Measurements from ENCODE around the gene SLAMF8.
A peak's percentile ranks its signal among the peaks of the same experiment; 100 is the strongest.

The SLAMF8 gene

DNA sequence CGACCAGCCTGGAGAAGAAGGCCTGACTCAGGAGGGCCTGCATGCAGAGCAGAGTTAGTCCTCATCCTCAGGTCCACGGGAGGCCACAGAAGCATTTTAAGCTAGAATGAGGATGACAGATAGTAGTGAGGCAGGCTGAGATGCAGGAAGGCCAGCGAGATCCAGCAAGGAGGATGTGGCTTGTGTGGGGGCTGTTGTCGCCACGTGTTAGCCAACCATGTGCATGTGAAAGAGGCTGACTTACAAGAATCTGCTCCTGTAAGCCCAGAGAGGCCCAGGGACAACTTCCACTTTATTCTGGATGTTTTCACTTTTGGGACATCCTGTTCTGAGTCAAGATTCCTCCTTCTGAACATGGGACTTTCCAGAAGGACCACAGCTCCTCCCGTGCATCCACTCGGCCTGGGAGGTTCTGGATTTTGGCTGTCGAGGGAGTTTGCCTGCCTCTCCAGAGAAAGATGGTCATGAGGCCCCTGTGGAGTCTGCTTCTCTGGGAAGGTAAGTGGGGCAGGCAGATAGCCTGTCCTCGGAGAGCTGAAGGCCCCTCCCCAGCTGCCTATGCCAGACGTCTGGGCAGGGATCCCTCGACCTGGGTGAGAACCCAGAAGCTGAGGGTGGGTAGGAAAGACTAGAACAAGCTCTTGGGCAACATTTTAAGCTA is at the start of gene SLAMF8:
SLAMF8 (plus strand) TSS at position 433 of the 661 bp plus-strand sequence; CDS start at position 459, 26 bp downstream.
- peaks cover 36% of the 10 kb centered on the region for H3K4me1 Mint-ChIP-seq (ENCODE audit: low read depth)
- H3K9me3 Mint-ChIP-seq: no peaks in the 10 kb centered on the region
- H3K4me3 Mint-ChIP-seq: peak within 1 kb of the TSS; percentile 52
- H3K36me3 Mint-ChIP-seq (ENCODE audit: low read depth): peaks cover 2% of the 10 kb centered on the region
- peak within 1 kb of the TSS; percentile 62 for H3K27ac Mint-ChIP-seq
- DNase-seq (ENCODE audit: low spot score): peak; percentile 57
- peaks cover 20% of the 10 kb centered on the region for H3K27me3 Mint-ChIP-seq (ENCODE audit: low read depth)

DNA sequence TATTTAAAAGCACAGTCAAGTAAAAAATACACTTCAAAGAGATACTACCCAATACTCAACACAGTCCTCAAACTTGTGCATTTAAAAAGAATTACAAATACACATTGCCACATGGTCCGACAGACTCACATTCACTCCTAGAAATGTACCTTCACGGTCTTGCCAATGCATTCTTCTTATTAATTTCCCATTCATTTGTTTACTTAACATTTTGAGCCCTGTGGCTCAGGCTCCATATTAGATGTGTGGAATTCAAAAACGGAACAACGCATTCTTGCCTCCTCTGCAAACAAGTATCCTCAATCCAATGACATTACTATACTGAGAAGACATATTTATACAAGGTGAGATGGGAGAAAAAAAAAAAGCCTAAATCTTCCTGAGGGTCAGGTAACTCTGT is 48.4 kb upstream of the SLAMF8 start:
- H3K4me1 Mint-ChIP-seq (ENCODE audit: low read depth): peaks cover 9% of the 10 kb centered on the region
- H3K27me3 Mint-ChIP-seq (ENCODE audit: low read depth): peaks cover 23% of the 10 kb centered on the region
- H3K9me3 Mint-ChIP-seq: no peaks in the 10 kb centered on the region
- H3K4me3 Mint-ChIP-seq: no peak overlapping the region
- no peak overlapping the region for H3K27ac Mint-ChIP-seq
- no peak for DNase-seq (ENCODE audit: low spot score)
- H3K36me3 Mint-ChIP-seq (ENCODE audit: low read depth): no peaks in the 10 kb centered on the region

DNA sequence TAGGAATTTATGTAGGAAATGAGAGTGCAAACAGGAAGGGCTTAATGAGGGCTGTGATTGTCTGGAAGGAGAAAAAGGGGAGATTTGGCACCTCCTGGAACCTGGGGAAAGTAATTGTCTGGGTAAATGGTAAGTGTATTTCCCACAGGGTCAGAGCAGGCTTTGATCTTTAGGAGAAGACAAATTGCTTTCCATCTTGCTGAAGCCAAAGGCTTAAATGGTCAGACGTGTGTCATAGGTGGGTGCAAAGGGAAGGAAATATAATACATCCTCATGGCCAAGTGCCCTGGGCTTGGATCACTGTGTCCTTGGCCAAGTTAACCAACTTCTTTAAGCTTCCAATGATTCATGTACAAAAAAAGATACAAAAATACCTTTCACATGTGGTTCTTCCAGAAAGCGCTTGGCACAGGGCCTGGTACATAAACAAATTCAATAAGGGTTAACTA is 47.2 kb upstream of the SLAMF8 start:
- H3K9me3 Mint-ChIP-seq: no peaks in the 10 kb centered on the region
- H3K4me3 Mint-ChIP-seq: peak overlapping the region; percentile 80
- H3K4me1 Mint-ChIP-seq (ENCODE audit: low read depth): peaks cover 10% of the 10 kb centered on the region
- H3K36me3 Mint-ChIP-seq (ENCODE audit: low read depth): no peaks in the 10 kb centered on the region
- DNase-seq (ENCODE audit: low spot score): no peak
- H3K27ac Mint-ChIP-seq: no peak overlapping the region
- H3K27me3 Mint-ChIP-seq (ENCODE audit: low read depth): peaks cover 17% of the 10 kb centered on the region

DNA sequence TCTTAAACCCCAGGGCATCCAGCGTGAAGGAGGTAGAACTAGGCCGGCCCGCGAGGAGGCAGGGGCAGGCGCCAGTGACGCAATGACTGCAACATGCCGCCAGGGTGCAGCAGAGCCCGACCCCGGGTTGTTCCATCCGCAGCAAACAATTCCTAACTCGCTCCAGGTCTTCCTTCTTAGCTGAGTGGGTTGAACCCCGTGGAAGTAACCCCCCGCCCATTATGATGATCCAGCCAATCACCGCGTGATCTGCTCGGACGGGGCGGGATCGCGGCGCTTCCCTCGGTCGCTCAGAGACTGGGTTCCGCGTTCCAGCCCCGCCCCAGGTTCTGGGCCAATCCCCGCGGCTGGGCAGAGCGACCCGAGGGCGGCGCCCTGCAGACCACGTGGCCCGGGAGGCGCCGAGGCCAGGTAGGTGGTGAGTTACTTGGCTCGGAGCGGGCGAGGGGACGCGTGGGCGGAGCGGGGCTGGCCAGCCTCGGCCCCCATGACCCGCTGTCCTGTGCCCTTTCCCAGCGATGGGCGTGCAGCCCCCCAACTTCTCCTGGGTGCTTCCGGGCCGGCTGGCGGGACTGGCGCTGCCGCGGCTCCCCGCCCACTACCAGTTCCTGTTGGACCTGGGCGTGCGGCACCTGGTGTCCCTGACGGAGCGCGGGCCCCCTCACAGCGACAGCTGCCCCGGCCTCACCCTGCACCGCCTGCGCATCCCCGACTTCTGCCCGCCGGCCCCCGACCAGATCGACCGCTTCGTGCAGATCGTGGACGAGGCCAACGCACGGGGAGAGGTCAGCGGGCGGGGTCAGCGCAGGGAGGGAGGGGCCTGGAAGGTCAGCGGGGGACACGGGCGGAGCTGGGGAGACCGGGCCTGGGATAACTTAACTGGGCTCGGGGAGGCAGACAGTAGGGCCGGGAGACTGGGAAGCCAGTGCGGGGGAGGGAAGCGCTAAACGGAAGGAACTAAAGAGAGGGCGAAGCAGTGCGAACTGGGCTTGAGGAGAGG is 45.8 kb upstream of the SLAMF8 start, which contains the start of gene DUSP23:
DUSP23 (plus strand) TSS at position 380 of the 1,000 bp plus-strand sequence; CDS start at position 519, 139 bp downstream.
- Mint-ChIP-seq H3K9me3 (no peaks in the 10 kb centered on the region), H3K27me3 (ENCODE audit: low read depth) (peaks cover 9% of the 10 kb centered on the region), H3K4me3 (peak within 1 kb of the TSS; percentile 80), H3K36me3 (ENCODE audit: low read depth) (no peaks in the 10 kb centered on the region), H3K4me1 (ENCODE audit: low read depth) (peaks cover 14% of the 10 kb centered on the region), H3K27ac (peak within 1 kb of the TSS; percentile 33)
- peak; percentile 95 for DNase-seq (ENCODE audit: low spot score)

DNA sequence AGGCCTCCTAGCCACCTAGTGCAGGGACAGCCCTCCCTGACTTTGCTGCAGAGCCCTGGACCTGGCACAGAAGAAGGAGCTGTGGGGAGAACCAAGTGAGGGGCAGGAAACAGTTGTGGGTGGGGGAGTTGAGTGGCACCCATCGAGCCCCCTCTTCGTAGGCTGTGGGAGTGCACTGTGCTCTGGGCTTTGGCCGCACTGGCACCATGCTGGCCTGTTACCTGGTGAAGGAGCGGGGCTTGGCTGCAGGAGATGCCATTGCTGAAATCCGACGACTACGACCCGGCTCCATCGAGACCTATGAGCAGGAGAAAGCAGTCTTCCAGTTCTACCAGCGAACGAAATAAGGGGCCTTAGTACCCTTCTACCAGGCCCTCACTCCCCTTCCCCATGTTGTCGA is 44.7 kb upstream of the SLAMF8 start:
- H3K27ac Mint-ChIP-seq: no peak overlapping the region
- no peak for DNase-seq (ENCODE audit: low spot score)
- H3K4me1 Mint-ChIP-seq (ENCODE audit: low read depth): peaks cover 14% of the 10 kb centered on the region
- H3K4me3 Mint-ChIP-seq: peak overlapping the region; percentile 80
- no peaks in the 10 kb centered on the region for H3K36me3 Mint-ChIP-seq (ENCODE audit: low read depth)
- H3K27me3 Mint-ChIP-seq (ENCODE audit: low read depth): peaks cover 6% of the 10 kb centered on the region
- no peaks in the 10 kb centered on the region for H3K9me3 Mint-ChIP-seq

DNA sequence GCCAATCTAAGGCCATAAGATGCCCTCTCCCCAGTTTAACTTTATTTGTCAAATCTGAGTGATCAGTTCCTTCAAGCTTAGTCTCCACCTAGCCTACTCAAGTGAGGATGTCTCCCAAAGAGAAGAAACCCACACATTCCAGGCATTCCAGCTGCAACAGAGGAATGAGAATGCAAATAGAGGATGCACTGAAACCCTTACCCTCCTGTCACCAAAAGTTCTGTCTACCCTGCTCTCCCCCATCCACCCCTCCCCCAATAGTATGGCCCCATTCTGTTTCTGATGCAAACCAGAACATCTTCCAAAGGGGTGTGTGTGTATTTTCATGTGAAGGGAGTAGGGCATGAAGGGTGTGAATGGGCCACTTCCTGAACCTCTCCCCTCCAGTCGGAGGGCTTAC is 42.9 kb upstream of the SLAMF8 start:
- DNase-seq (ENCODE audit: low spot score): no peak
- no peaks in the 10 kb centered on the region for H3K9me3 Mint-ChIP-seq
- no peaks in the 10 kb centered on the region for H3K27me3 Mint-ChIP-seq (ENCODE audit: low read depth)
- peaks cover 14% of the 10 kb centered on the region for H3K4me1 Mint-ChIP-seq (ENCODE audit: low read depth)
- H3K36me3 Mint-ChIP-seq (ENCODE audit: low read depth): no peaks in the 10 kb centered on the region
- no peak overlapping the region for H3K27ac Mint-ChIP-seq
- no peak overlapping the region for H3K4me3 Mint-ChIP-seq

DNA sequence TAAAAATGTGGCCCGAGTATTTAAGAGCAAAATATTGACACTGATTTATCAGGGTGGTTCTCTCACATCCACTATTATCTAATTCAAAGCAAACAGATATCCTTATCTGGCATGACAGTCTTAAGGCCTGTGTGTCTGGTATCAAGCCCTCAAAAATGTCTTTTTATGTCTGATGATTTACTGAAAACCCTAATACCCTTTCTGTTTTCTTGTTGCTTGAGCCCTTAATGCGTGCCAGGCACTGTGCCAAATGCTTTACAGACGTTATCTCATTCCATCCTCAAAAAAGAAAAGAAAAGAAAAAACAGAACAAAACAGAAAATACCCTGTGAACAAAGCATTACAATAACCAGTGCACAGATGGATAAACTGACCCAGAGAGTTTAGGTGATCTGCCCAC is 40.2 kb upstream of the SLAMF8 start:
- no peak for DNase-seq (ENCODE audit: low spot score)
- H3K36me3 Mint-ChIP-seq (ENCODE audit: low read depth): no peaks in the 10 kb centered on the region
- H3K4me1 Mint-ChIP-seq (ENCODE audit: low read depth): peaks cover 11% of the 10 kb centered on the region
- peaks cover 6% of the 10 kb centered on the region for H3K27me3 Mint-ChIP-seq (ENCODE audit: low read depth)
- no peak overlapping the region for H3K4me3 Mint-ChIP-seq
- no peaks in the 10 kb centered on the region for H3K9me3 Mint-ChIP-seq
- H3K27ac Mint-ChIP-seq: no peak overlapping the region

DNA sequence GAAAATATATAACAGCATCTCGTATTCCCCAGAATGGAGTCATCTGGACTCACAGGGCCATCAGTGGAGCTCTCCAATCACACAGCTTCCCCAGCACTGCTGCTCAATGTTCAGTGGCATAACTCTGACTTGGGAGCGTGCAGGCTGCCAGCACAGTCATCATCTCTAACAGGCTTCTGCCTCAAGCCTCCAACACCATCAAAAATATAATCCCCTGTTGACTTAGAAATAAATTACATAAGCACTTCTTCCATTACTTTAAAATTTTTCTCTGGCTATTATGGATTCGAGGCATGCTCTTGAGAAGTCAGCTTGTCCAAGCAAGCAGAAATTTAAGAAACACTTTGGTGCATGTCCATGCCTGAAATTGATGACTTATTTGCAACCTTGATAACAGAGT is 39.7 kb upstream of the SLAMF8 start:
- H3K27me3 Mint-ChIP-seq (ENCODE audit: low read depth): peaks cover 6% of the 10 kb centered on the region
- no peaks in the 10 kb centered on the region for H3K9me3 Mint-ChIP-seq
- H3K4me3 Mint-ChIP-seq: no peak overlapping the region
- peaks cover 7% of the 10 kb centered on the region for H3K4me1 Mint-ChIP-seq (ENCODE audit: low read depth)
- no peaks in the 10 kb centered on the region for H3K36me3 Mint-ChIP-seq (ENCODE audit: low read depth)
- no peak for DNase-seq (ENCODE audit: low spot score)
- no peak overlapping the region for H3K27ac Mint-ChIP-seq

DNA sequence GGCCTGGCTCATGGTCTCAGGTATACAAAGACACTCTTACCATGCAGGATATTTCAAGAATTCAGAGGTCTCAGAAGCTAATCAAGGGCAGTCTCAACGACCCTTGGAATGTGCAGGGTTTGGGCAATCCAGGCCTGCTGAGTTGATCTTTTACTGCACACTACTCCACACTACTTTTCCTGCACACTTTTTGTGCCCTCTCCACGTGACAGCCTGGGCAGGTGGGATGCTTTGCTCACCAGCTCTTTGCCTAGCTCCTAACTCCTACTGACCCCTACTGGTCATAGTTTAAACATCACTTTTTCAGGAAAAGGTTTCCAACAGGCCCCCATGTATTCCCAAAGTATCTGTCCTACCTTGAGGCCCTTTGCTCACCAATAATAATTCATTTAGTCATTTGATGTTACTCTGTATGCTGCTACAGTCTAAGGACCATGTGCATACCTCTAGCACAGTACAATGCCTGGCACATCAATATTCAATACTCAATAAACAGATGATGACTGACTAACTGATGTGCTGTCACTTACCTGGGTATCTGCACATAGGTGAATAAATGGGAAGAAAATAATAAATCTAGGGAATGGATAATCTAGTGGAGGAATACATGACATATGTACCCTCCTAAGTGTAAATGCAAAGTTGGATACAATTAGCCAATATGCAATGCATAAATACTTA is 36.3 kb upstream of the SLAMF8 start:
- Mint-ChIP-seq H3K27ac (no peak overlapping the region), H3K4me1 (ENCODE audit: low read depth) (peaks cover 5% of the 10 kb centered on the region), H3K9me3 (no peaks in the 10 kb centered on the region), H3K27me3 (ENCODE audit: low read depth) (peaks cover 11% of the 10 kb centered on the region), H3K4me3 (no peak overlapping the region), H3K36me3 (ENCODE audit: low read depth) (no peaks in the 10 kb centered on the region)
- no peak for DNase-seq (ENCODE audit: low spot score)

DNA sequence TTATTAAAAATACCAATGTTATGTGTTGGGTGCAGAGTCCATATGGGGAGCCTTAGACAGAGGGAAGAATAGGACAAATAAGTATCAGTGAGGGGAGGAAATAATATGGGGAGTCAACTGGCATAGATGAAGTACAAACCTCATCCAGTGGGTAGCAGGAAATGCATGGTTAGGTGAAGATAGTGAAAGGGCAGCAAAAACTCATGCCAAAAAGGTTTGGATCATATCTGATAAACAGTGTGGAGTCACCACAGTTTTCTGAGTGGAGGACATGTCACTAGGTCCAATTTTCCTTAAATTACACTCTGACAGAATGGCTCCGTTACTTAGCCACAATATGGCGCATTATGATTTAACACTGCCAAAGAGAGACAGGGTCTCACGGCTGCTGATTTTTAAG is 35.6 kb upstream of the SLAMF8 start:
- Mint-ChIP-seq H3K4me3 (no peak overlapping the region), H3K4me1 (ENCODE audit: low read depth) (peaks cover 2% of the 10 kb centered on the region), H3K27me3 (ENCODE audit: low read depth) (peaks cover 11% of the 10 kb centered on the region), H3K9me3 (no peaks in the 10 kb centered on the region), H3K27ac (no peak overlapping the region), H3K36me3 (ENCODE audit: low read depth) (no peaks in the 10 kb centered on the region)
- DNase-seq (ENCODE audit: low spot score): no peak

DNA sequence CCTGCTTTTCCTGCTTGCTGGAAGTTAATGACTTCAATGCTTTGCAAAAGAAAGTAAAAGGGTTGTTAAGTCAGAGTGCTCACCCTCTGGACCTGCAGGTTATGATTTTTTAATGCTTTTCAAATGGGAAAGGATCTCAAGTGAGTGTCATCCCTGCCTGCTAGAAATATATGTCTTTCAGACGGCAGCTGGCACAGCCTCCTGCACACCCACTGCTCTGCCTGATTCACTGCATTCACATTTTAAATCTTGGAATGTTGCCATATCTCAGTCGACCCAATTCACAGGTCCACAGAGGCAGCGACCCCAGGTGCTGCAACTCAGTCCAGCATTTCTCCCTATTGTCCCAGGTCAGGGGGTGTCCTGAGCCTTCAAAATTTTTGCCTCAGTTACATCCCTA is 35.2 kb upstream of the SLAMF8 start:
- Mint-ChIP-seq H3K27ac (no peak overlapping the region), H3K9me3 (no peaks in the 10 kb centered on the region), H3K27me3 (ENCODE audit: low read depth) (peaks cover 13% of the 10 kb centered on the region), H3K4me1 (ENCODE audit: low read depth) (peaks cover 2% of the 10 kb centered on the region), H3K4me3 (no peak overlapping the region), H3K36me3 (ENCODE audit: low read depth) (no peaks in the 10 kb centered on the region)
- DNase-seq (ENCODE audit: low spot score): no peak

DNA sequence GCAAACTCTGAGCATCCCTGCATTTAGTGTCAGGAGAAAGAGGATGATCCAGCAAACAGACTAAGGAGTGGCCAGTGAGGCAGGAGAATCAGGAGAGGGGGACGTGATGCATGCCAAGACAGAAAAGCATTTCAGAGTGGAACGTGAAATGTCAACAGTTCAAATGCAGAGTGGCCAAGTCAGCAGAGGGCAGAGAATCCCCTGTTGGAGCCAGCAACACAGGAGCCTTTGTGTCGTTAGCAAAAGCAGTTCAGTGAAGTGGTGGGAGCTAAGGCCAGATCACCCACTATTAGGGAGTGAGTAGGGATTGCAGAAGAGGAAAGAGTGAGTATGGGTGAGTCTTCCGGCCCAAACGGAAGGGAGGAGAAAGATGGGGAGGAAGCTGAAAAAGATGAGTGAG is 31.1 kb upstream of the SLAMF8 start:
- H3K27me3 Mint-ChIP-seq (ENCODE audit: low read depth): peaks cover 31% of the 10 kb centered on the region
- no peaks in the 10 kb centered on the region for H3K36me3 Mint-ChIP-seq (ENCODE audit: low read depth)
- no peak overlapping the region for H3K27ac Mint-ChIP-seq
- DNase-seq (ENCODE audit: low spot score): no peak
- no peak overlapping the region for H3K4me3 Mint-ChIP-seq
- peaks cover 10% of the 10 kb centered on the region for H3K4me1 Mint-ChIP-seq (ENCODE audit: low read depth)
- H3K9me3 Mint-ChIP-seq: no peaks in the 10 kb centered on the region

DNA sequence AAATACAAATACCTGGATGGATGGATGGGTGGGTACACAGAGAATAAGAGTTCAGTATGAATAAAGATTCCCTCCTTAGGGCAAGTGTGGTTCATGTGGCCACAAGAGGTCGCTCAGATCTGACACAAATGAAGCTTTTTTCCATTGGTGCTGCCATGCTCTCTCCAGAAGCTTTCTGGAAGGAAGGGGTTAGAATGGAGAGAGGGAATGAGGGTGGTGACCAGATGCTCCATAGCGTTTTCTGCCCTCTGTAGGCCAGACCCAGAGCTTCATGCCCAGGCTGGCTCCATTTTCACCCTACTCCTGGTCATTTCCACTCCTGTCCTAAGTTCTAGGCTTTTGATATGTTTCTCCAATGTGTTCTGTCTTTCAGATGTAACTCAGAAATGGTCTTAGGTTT is 27.8 kb upstream of the SLAMF8 start:
- Mint-ChIP-seq H3K36me3 (ENCODE audit: low read depth) (no peaks in the 10 kb centered on the region), H3K4me3 (no peak overlapping the region), H3K27me3 (ENCODE audit: low read depth) (peaks cover 41% of the 10 kb centered on the region), H3K9me3 (no peaks in the 10 kb centered on the region), H3K4me1 (ENCODE audit: low read depth) (peaks cover 12% of the 10 kb centered on the region), H3K27ac (no peak overlapping the region)
- DNase-seq (ENCODE audit: low spot score): no peak
